OCI-LY3 (cell line): ENCODE results near the gene HOXA3.

Source experiments
- H2AFZ ChIP-seq: fragments of 200-600, 300-600 bp; shearing (Covaris generic); 2 replicates; pipeline ENCODE4 v1.6.0; 2014; ENCODE audit warnings: antibody characterized with exemption, low read depth, low read length
- H3K27ac ChIP-seq: fragments of 200-600, 300-600 bp; sonication (generic); 2 replicates; pipeline ENCODE4 v1.5.1; 2014; ENCODE audit warnings: mild to moderate bottlenecking, low read length, moderate library complexity, mixed read lengths
- H3K27me3 ChIP-seq: fragments of 200-600, 300-600 bp; sonication (generic); 2 replicates; pipeline ENCODE4 v1.6.1; 2014; ENCODE audit warnings: low read depth, low read length, mixed read lengths
- H3K36me3 ChIP-seq: fragments of 200-600, 300-600 bp; sonication (generic); replicated peaks from 2 replicates; pipeline ENCODE3; 2014; ENCODE audit warnings: low read depth, low read length, mixed read lengths
- H3K4me1 ChIP-seq: fragments of 300-600, 200-600 bp; sonication (generic); 2 replicates; pipeline ENCODE4 v1.6.1; 2014; ENCODE audit warnings: low read length, mixed read lengths
- H3K4me2 ChIP-seq: fragments of 200-600, 300-600 bp; sonication (generic); 2 replicates; pipeline ENCODE4 v1.6.1; 2014; ENCODE audit warnings: low read length, mixed read lengths
- H3K4me3 ChIP-seq: fragments of 300-600, 200-600 bp; sonication (generic); 2 replicates; pipeline ENCODE4 v1.5.1; 2014; ENCODE audit warnings: antibody characterized with exemption, mild to moderate bottlenecking, low read length, moderate library complexity
- H3K79me2 ChIP-seq: fragments of 300-600, 200-600 bp; shearing (Covaris generic); 2 replicates; pipeline ENCODE4 v1.6.1; 2014; ENCODE audit warnings: mild to moderate bottlenecking, low read length, mixed read lengths
- H3K9ac ChIP-seq: fragments of 300-600, 200-600 bp; shearing (Covaris generic); 2 replicates; pipeline ENCODE4 v1.6.0; 2014; ENCODE audit warnings: mild to moderate bottlenecking, low read length, moderate library complexity
- H3K9me3 ChIP-seq: fragments of 200-600, 300-600 bp; shearing (Covaris generic); 2 replicates; pipeline ENCODE4 v1.6.1; 2014; ENCODE audit warnings: low read length, mixed read lengths; ENCODE audit not compliant: insufficient read depth
- H4K20me1 ChIP-seq: fragments of 200-600, 300-600 bp; sonication (generic); 2 replicates; pipeline ENCODE4 v1.6.1; 2016; ENCODE audit warnings: low read length, mixed read lengths; ENCODE audit not compliant: insufficient read depth
- EZH2phosphoT487 ChIP-seq: fragments of 200-600 bp; shearing (Covaris generic); IDR thresholded peaks from 2 replicates; pipeline ENCODE4 v1.6.1; 2018; ENCODE audit warnings: antibody characterized with exemption, mixed run types, low read depth
- TF ChIP-seq, protein P1 (sequence below): fragments of 200-600, 300-600 bp; sonication (generic); IDR thresholded peaks from 2 replicates; pipeline ENCODE4 v1.5.1; 2014; ENCODE audit warnings: antibody characterized with exemption, low read length, low read depth

The HOXA3 gene

DNA sequence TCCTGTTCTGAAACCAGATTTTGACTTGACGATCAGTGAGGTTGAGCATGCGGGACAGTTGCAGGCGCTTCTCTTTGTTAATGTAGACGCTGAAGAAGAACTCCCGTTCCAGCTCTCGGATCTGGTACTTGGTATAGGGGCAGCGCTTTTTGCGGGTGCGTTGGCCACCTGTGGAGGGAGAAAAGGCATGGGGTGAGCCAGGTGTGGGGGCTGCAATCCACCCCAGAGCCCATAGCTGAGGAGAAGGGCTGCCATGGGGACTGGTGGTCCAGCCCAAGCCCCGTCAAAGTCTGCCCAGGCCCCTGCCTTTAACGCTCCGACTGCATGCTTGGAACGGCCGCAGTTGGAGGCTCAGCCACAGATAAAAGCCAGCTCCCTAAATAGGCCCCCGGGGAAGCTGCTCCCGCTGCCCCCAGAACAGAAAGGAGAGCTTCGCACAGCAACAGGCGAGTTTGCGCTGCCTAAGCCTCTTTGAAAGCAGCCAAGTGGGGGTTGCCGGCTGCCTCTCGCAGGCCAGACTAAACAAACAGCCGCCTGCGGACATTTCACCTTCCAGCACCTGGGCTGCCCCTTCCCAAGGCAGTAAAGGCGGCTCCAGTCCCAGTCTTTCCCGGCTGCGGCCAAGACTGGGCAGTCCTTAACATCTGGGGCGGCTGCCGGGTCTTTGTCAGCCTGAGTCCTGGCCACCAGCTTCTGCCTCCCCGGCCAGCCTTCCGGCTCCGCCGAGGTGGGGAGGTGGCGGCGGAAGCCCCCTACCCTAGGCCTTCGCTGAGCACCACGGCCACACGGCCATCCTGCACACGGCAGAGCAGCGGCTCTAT, 30.7 kb upstream of the HOXA3 start:
- H3K9me3 ChIP-seq, result no peaks in the 10 kb centered on the region
- no peaks in the 10 kb centered on the region for H3K79me2 ChIP-seq
- H3K4me1 ChIP-seq, result no peaks in the 10 kb centered on the region
- H3K27ac ChIP-seq, result no peak overlapping the region
- H3K4me2 ChIP-seq, result no peak overlapping the region
- no peak overlapping the region for H3K4me3 ChIP-seq
- no peak overlapping the region for H3K9ac ChIP-seq
- no peaks in the 10 kb centered on the region for H3K27me3 ChIP-seq
- H2AFZ ChIP-seq, result no peak overlapping the region
- no peaks in the 10 kb centered on the region for H3K36me3 ChIP-seq
- TF ChIP-seq, protein P1, sequence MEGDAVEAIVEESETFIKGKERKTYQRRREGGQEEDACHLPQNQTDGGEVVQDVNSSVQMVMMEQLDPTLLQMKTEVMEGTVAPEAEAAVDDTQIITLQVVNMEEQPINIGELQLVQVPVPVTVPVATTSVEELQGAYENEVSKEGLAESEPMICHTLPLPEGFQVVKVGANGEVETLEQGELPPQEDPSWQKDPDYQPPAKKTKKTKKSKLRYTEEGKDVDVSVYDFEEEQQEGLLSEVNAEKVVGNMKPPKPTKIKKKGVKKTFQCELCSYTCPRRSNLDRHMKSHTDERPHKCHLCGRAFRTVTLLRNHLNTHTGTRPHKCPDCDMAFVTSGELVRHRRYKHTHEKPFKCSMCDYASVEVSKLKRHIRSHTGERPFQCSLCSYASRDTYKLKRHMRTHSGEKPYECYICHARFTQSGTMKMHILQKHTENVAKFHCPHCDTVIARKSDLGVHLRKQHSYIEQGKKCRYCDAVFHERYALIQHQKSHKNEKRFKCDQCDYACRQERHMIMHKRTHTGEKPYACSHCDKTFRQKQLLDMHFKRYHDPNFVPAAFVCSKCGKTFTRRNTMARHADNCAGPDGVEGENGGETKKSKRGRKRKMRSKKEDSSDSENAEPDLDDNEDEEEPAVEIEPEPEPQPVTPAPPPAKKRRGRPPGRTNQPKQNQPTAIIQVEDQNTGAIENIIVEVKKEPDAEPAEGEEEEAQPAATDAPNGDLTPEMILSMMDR, result no peak
- TF ChIP-seq EZH2phosphoT487, result no peak
- H4K20me1 ChIP-seq, result no peaks in the 10 kb centered on the region

DNA sequence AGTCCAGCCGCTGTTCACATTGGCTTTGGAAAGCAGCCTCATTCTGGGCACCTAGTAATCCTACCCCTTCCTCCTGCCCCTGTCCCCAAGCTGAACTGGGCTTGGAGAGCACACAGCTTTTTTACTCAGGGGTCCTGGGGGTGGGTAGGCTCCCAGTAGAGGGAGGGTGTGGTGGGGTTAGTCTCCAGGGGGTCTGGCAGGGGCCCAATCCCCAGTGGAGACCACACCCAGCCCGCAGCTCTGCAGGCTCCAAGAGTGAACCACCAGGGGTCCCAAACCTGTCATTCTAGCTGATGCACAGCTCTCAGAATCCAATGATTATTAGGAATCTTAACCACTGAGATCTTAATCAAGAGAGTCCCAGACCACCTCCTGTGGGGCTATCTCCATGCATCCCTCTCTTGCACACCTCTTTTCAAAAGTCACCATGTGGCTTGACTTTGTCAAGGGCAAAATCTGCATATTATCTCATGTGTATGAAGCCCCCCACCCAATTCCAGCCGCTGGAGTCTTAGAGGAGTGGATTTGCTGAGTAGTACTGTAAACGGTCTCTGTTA, 30.0 kb upstream of the HOXA3 start:
- Histone ChIP-seq H4K20me1 (no peaks in the 10 kb centered on the region), H3K9ac (no peak overlapping the region), H3K4me1 (no peaks in the 10 kb centered on the region), H2AFZ (no peak overlapping the region), H3K79me2 (no peaks in the 10 kb centered on the region), H3K36me3 (no peaks in the 10 kb centered on the region), H3K27ac (no peak overlapping the region), H3K4me3 (no peak overlapping the region), H3K9me3 (no peaks in the 10 kb centered on the region), H3K4me2 (no peak overlapping the region), H3K27me3 (no peaks in the 10 kb centered on the region)
- TF ChIP-seq, protein P1, result no peak
- TF ChIP-seq EZH2phosphoT487, result no peak

DNA sequence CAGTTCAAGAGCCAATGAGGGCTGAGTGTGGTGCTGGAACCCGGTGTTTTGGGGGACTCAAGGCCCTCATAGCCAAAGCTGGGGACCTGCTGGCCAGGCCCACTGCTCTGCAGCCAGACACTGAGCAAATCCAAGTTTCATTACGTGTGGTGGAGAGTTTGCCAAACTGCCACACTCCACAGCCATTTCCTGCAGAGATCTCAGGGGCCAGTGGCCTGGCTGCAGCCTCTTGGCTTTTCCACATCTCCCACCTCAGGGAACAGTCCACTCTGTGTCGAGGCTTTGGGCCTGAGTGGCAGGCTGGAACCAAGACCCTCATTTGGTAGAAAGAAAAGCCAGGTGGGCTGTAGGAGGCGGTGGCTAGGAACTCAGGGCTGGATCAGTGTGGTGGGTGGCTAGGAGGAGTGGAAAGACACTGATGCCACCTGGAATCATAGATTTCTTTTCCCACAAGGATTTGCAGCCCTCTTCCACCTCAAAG, 29.5 kb upstream of the HOXA3 start:
- Histone ChIP-seq H3K4me1 (no peaks in the 10 kb centered on the region), H2AFZ (no peak overlapping the region), H3K27ac (no peak overlapping the region), H3K9me3 (no peaks in the 10 kb centered on the region), H3K4me2 (no peak overlapping the region), H3K4me3 (no peak overlapping the region), H3K36me3 (no peaks in the 10 kb centered on the region), H3K79me2 (no peaks in the 10 kb centered on the region), H3K27me3 (no peaks in the 10 kb centered on the region), H3K9ac (no peak overlapping the region), H4K20me1 (no peaks in the 10 kb centered on the region)
- TF ChIP-seq, protein P1, result no peak
- TF ChIP-seq EZH2phosphoT487, result no peak

DNA sequence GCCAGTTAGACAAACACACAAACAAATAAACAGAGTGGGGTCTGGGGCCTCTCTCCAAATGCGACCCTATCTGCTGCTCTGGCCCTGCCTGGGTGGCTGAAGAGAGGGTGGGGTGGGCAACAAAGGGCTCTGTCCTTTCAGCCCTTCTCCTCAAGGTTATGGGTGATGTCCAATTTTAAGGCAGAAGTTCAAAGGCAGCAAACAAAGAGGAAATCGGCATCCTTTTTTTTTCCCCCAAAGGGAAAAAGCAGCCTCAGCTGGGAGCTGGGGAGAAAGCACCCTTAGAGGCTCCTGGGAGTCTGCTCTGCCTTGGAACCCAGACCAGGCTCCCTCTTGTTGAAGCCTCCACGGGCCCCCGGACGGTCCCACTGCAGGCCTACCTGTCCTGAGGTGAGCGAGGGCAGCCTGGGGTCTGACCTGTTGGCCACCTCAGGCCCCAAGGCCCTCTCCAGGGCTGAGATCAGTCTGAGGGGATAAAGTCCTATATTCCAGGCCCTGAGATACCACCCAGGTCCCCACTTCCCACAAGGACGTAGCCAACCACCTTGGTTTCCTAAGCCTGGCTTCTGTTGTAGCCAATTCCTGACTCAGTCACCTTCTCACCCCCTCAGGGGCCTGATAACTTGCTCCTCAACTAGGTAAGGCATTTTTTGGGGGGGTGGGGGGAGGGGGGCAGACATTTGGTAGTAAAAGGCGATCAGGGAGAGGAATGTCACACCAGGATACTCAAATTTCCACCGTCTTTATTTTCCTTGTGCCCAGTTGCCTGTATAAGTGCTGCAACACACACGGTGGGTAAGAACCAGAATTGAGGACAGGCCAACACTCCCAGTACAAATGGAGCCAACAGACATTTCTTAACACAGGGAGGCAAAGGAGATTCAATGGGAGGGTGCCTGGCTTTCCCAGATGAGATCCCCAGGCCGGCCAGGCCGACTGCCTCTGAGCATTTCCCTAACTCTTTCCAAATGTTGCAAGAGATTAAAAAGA, 28.3 kb upstream of the HOXA3 start:
- Histone ChIP-seq H3K4me1 (no peaks in the 10 kb centered on the region), H3K36me3 (no peaks in the 10 kb centered on the region), H3K27ac (no peak overlapping the region), H3K79me2 (no peaks in the 10 kb centered on the region), H3K4me3 (no peak overlapping the region), H3K9me3 (no peaks in the 10 kb centered on the region), H3K9ac (no peak overlapping the region), H4K20me1 (no peaks in the 10 kb centered on the region), H3K27me3 (no peaks in the 10 kb centered on the region), H2AFZ (no peak overlapping the region), H3K4me2 (no peak overlapping the region)
- TF ChIP-seq, protein P1, result no peak
- TF ChIP-seq EZH2phosphoT487, result no peak
